Tibial artery (tissue), 4 donors: ENCODE results near the gene SYNGAP1.
"Not testable (repeated sequence)": the region's sequence is repeated elsewhere in the genome, so short reads cannot be mapped to it uniquely, and the experiment has no call there.

Experiments
- DNase-seq, 2 donors: peaks; one replicate each; pipeline ENCODE4 v3.0.0-alpha.2; 2019
- H3K27ac ChIP-seq, 2 donors: fragments of 200-600 bp; sonication (generic) in 1 of 2; 1 replicate in 1 of 2; 2 replicates in 1 of 2; pipeline ENCODE4 v1.5.1; 2018 to 2019; ENCODE audit warnings: mild to moderate bottlenecking in 1 of 2
- H3K27me3 ChIP-seq, 2 donors: fragments of 200-600 bp; sonication (generic) in 1 of 2; one replicate each; pipeline versions ENCODE4 v1.5.1 to v1.6.0; 2016 to 2019
- H3K36me3 ChIP-seq, 3 donors: fragments of 200-600 bp; sonication (generic) in 2 of 3; one replicate each; pipeline ENCODE4 v1.5.1; 2016 to 2019; ENCODE audit warnings: mild to moderate bottlenecking in 2 of 3
- H3K4me1 ChIP-seq, 4 donors: fragments of 200-600 bp; sonication (generic) in 2 of 4; 1 replicate in 3 of 4; 2 replicates in 1 of 4; pipeline ENCODE4 v1.5.1; 2016 to 2019
- H3K4me3 ChIP-seq, 2 donors: fragments of 200-600 bp; sonication (generic) in 1 of 2; 1 replicate in 1 of 2; 2 replicates in 1 of 2; pipeline ENCODE4 v1.5.1; 2018 to 2019; ENCODE audit warnings: mild to moderate bottlenecking in 2 of 2
- H3K9me3 ChIP-seq, 3 donors: fragments of 200-600 bp; sonication (generic) in 1 of 3; one replicate each; pipeline ENCODE4 v1.5.1; 2016 to 2019
- intact Hi-C: fragments of 100-400 bp; cut with DNase I; formaldehyde crosslinking; loops from one replicate; pipeline ENCODE4 v1.15.0; 2023; ENCODE audit warnings: low total_unique reads
- TF ChIP-seq, protein P1 (sequence below), 2 experiments: fragments of 200-600 bp in 1 of 2; fragments of 450-650 bp in 1 of 2; IDR thresholded peaks; one replicate each; pipeline ENCODE4 v1.5.1; 2017 to 2019; ENCODE audit warnings: antibody characterized with exemption in 2 of 2, mild to moderate bottlenecking in 1 of 2, moderate library complexity in 1 of 2

Gene SYNGAP1

GRCh38 chr6:33397541-33397940 is 22.3 kb upstream of the SYNGAP1 start:
- Histone ChIP-seq H3K27ac (no peak overlapping the region), H3K9me3 (no peaks in the 10 kb centered on the region), H3K4me1 (no peaks in the 10 kb centered on the region), H3K27me3 (no peaks in the 10 kb centered on the region), H3K36me3 (no peaks in the 10 kb centered on the region), H3K4me3 (no peak overlapping the region)
- intact Hi-C loops, result loop anchor here (10.0 kb wide), 1 partner anchor 57 kb away; the partner anchor contains the start of gene ZBTB9
- TF ChIP-seq, protein P1, sequence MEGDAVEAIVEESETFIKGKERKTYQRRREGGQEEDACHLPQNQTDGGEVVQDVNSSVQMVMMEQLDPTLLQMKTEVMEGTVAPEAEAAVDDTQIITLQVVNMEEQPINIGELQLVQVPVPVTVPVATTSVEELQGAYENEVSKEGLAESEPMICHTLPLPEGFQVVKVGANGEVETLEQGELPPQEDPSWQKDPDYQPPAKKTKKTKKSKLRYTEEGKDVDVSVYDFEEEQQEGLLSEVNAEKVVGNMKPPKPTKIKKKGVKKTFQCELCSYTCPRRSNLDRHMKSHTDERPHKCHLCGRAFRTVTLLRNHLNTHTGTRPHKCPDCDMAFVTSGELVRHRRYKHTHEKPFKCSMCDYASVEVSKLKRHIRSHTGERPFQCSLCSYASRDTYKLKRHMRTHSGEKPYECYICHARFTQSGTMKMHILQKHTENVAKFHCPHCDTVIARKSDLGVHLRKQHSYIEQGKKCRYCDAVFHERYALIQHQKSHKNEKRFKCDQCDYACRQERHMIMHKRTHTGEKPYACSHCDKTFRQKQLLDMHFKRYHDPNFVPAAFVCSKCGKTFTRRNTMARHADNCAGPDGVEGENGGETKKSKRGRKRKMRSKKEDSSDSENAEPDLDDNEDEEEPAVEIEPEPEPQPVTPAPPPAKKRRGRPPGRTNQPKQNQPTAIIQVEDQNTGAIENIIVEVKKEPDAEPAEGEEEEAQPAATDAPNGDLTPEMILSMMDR (IDR thresholded peaks at IDR 0.05), result no peak
- DNase-seq, result no peak

DNA sequence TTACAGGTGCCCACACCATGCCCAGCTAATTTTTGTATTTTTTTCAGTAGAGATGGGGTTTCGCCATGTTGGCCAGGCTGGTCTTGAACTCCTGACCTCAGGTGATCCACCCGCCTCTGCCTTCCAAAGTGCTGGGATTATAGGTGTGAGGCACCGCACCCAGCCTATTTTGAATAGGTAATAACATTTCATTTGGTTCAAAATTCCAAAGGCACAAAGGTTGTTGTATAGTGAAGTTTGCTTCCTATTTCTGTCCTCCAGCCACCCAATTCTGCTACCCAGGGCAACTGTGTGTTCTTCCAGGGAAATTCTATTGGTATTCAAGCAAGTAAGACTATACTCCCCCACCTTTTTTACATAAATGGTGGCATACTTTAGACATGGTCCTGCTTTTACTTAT is 21.3 kb upstream of the SYNGAP1 start:
- not testable (repeated sequence) for H3K4me3 ChIP-seq, H3K9me3 ChIP-seq, DNase-seq, H3K4me1 ChIP-seq, H3K36me3 ChIP-seq, H3K27me3 ChIP-seq, H3K27ac ChIP-seq
- intact Hi-C loops, result loop anchor here (10.0 kb wide), 1 partner anchor 56 kb away; the partner anchor contains the start of gene ZBTB9

GRCh38 chr6:33399881-33400280 is 20.0 kb upstream of the SYNGAP1 start:
- not testable (repeated sequence) for H3K27me3 ChIP-seq, DNase-seq, H3K9me3 ChIP-seq, H3K4me3 ChIP-seq, H3K27ac ChIP-seq, H3K36me3 ChIP-seq, H3K4me1 ChIP-seq
- intact Hi-C loops, result loop anchor here (10.0 kb wide), 1 partner anchor 55 kb away; the partner anchor contains the start of gene ZBTB9

DNA sequence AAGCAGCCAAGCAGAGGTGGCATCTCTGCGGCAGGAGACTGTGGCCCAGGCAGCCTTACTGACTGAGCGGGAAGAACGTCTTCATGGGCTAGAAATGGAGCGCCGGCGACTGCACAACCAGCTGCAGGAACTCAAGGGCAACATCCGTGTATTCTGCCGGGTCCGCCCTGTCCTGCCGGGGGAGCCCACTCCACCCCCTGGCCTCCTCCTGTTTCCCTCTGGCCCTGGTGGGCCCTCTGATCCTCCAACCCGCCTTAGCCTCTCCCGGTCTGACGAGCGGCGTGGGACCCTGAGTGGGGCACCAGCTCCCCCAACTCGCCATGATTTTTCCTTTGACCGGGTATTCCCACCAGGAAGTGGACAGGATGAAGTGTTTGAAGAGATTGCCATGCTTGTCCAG is 15.0 kb upstream of the SYNGAP1 start:
- TF ChIP-seq, protein P1 (IDR thresholded peaks at IDR 0.05), result no peak
- no peaks in the 10 kb centered on the region for H3K9me3 ChIP-seq
- no peak overlapping the region for H3K4me3 ChIP-seq
- no peaks in the 10 kb centered on the region for H3K27me3 ChIP-seq
- intact Hi-C loops, result no loop called here
- peaks cover 0 to 5% (median 0%) of the 10 kb centered on the region in 4 donors for H3K4me1 ChIP-seq
- no peaks in the 10 kb centered on the region for H3K36me3 ChIP-seq
- no peak for DNase-seq
- H3K27ac ChIP-seq, result no peak overlapping the region

DNA sequence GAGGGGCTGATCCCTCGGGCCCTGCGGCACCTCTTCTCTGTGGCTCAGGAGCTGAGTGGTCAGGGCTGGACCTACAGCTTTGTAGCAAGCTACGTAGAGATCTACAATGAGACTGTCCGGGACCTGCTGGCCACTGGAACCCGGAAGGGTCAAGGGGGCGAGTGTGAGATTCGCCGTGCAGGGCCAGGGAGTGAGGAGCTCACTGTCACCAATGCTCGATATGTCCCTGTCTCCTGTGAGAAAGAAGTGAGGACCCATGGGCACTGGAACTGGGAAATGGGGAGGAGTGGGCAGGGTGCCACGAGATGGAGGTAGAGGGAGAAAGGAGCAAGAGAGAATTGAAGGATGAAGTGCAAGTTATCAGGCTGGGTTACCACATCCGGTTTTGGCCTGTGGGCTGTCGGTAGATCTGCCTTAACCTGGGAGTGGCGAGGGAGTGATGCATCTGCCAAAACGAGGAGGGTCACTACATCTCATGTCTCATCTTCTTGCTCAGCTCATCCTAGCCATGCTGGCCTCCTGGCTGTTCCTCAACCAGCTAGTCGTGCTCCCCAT is 14.4 kb upstream of the SYNGAP1 start:
- intact Hi-C loops, result no loop called here
- TF ChIP-seq, protein P1 (IDR thresholded peaks at IDR 0.05), result no peak
- H3K4me3 ChIP-seq, result no peak overlapping the region
- no peaks in the 10 kb centered on the region for H3K36me3 ChIP-seq
- DNase-seq, result no peak
- H3K4me1 ChIP-seq, result peaks cover 0 to 5% (median 0%) of the 10 kb centered on the region in 4 donors
- H3K9me3 ChIP-seq, result no peaks in the 10 kb centered on the region
- H3K27ac ChIP-seq, result no peak overlapping the region
- no peaks in the 10 kb centered on the region for H3K27me3 ChIP-seq

DNA sequence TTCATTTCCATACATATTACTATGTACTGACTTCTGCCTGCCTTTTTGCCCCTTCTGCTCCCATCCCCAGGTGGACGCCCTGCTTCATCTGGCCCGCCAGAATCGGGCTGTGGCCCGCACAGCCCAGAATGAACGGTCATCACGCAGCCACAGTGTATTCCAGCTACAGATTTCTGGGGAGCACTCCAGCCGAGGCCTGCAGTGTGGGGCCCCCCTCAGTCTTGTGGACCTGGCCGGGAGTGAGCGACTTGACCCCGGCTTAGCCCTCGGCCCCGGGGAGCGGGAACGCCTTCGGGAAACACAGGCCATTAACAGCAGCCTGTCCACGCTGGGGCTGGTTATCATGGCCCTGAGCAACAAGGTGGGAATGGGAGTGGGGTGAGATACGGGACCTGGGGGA is 13.7 kb upstream of the SYNGAP1 start:
- Histone ChIP-seq H3K36me3 (no peaks in the 10 kb centered on the region), H3K27ac (no peak overlapping the region), H3K27me3 (no peaks in the 10 kb centered on the region), H3K4me1 (peaks cover 0 to 5% (median 0%) of the 10 kb centered on the region in 4 donors), H3K9me3 (no peaks in the 10 kb centered on the region), H3K4me3 (no peak overlapping the region)
- no peak for DNase-seq
- TF ChIP-seq, protein P1 (IDR thresholded peaks at IDR 0.05), result no peak
- intact Hi-C loops, result no loop called here
